Urothelium cell line (cell line): ENCODE results near the gene NLGN3.
"Not testable (repeated sequence)": the region's sequence is repeated elsewhere in the genome, so short reads cannot be mapped to it uniquely, and the experiment has no call there.

Source experiments
- DNase-seq: peaks from one replicate; pipeline ENCODE4 v3.0.0; 2011; ENCODE audit warnings: low spot score, mixed read lengths
- FAIRE-seq: peaks from 2 replicates; lab custom pipeline; 2011; peaks lifted over from hg19 to GRCh38; lab: Jason Lieb, UNC

Gene NLGN3

GRCh38 chrX:71168134-71168533 is 23.5 kb downstream of the NLGN3 start:
- no peak for DNase-seq
- no peak for FAIRE-seq

- no peak for FAIRE-seq
- DNase-seq, result no peak
Measured at GRCh38 chrX:71169586-71169985, 24.9 kb downstream of the NLGN3 start.

GRCh38 chrX:71170660-71171059 is 26.0 kb downstream of the NLGN3 start:
- DNase-seq, result no peak
- FAIRE-seq, result no peak

GRCh38 chrX:71171110-71171801 is 26.6 kb downstream of the NLGN3 start:
- no peak for DNase-seq
- no peak for FAIRE-seq

GRCh38 chrX:71173440-71173839 is 28.8 kb downstream of the NLGN3 start:
- FAIRE-seq (no peak), DNase-seq (no peak)

GRCh38 chrX:71174795-71175194 is 30.2 kb downstream of the NLGN3 start:
- no peak for DNase-seq
- FAIRE-seq, result no peak

- FAIRE-seq, result no peak
Measured at GRCh38 chrX:71175531-71175930, 30.9 kb downstream of the NLGN3 start.

GRCh38 chrX:71177327-71177726 is 32.7 kb downstream of the NLGN3 start:
- FAIRE-seq, result no peak
- no peak for DNase-seq

More at GRCh38 chrX:71175531-71175930, 30.9 kb downstream of the NLGN3 start:
- DNase-seq, result no peak

- no peak for FAIRE-seq
Measured at GRCh38 chrX:71178908-71179307, 34.3 kb downstream of the NLGN3 start.

GRCh38 chrX:71180579-71181265 is 36.1 kb downstream of the NLGN3 start:
- FAIRE-seq, DNase-seq: not testable (repeated sequence)

More at GRCh38 chrX:71178908-71179307, 34.3 kb downstream of the NLGN3 start:
- DNase-seq, result peak; percentile 50

- FAIRE-seq, result no peak
- peak; percentile 17 for DNase-seq
Measured at GRCh38 chrX:71181558-71181909, 36.9 kb downstream of the NLGN3 start.

- FAIRE-seq, result no peak
Measured at GRCh38 chrX:71181910-71182799, 37.5 kb downstream of the NLGN3 start.

GRCh38 chrX:71182871-71183270 is 38.2 kb downstream of the NLGN3 start:
- DNase-seq (no peak), FAIRE-seq (no peak)

More at GRCh38 chrX:71181910-71182799, 37.5 kb downstream of the NLGN3 start:
- DNase-seq, result peak; percentile 92

GRCh38 chrX:71183341-71183740 is 38.7 kb downstream of the NLGN3 start:
- no peak for FAIRE-seq
- DNase-seq, result no peak

GRCh38 chrX:71184092-71184491 is 39.5 kb downstream of the NLGN3 start:
- FAIRE-seq (no peak), DNase-seq (no peak)

- no peak for DNase-seq
- no peak for FAIRE-seq
Measured at GRCh38 chrX:71184803-71185495, 40.3 kb downstream of the NLGN3 start.

- no peak for FAIRE-seq
- no peak for DNase-seq
Measured at GRCh38 chrX:71191248-71191647, 46.6 kb downstream of the NLGN3 start.

GRCh38 chrX:71195964-71196649 is 51.5 kb downstream of the NLGN3 start:
- DNase-seq, result no peak
- FAIRE-seq, result no peak

GRCh38 chrX:71198066-71198465 is 53.4 kb downstream of the NLGN3 start:
- no peak for DNase-seq
- FAIRE-seq, result no peak
